Measurements from ENCODE around the gene MIOS. TPM values are rescaled to one million over a fixed set of nuclear protein-coding genes. Genes with fewer than 3 reads are reported as not detected.
A peak's percentile ranks its signal among the peaks of the same experiment; 100 is the strongest.

MIOS gene
- total RNA-seq, 1 donor from 2014 or later: 30.9 TPM

GRCh38 chr7:7650682-7651206 is 84.1 kb downstream of the MIOS start:
- Mint-ChIP-seq H3K9me3 (ENCODE audit: unreplicated experiment) (no peaks in the 10 kb centered on the region), H3K27ac (ENCODE audit: unreplicated experiment) (no peak overlapping the region), H3K36me3 (ENCODE audit: unreplicated experiment) (no peaks in the 10 kb centered on the region), H3K4me1 (ENCODE audit: low read depth, unreplicated experiment) (peaks cover 6% of the 10 kb centered on the region), H3K27me3 (ENCODE audit: unreplicated experiment) (peaks cover under 1% of the 10 kb centered on the region), H3K4me3 (ENCODE audit: unreplicated experiment) (no peak overlapping the region)
- TF ChIP-seq, protein P1, sequence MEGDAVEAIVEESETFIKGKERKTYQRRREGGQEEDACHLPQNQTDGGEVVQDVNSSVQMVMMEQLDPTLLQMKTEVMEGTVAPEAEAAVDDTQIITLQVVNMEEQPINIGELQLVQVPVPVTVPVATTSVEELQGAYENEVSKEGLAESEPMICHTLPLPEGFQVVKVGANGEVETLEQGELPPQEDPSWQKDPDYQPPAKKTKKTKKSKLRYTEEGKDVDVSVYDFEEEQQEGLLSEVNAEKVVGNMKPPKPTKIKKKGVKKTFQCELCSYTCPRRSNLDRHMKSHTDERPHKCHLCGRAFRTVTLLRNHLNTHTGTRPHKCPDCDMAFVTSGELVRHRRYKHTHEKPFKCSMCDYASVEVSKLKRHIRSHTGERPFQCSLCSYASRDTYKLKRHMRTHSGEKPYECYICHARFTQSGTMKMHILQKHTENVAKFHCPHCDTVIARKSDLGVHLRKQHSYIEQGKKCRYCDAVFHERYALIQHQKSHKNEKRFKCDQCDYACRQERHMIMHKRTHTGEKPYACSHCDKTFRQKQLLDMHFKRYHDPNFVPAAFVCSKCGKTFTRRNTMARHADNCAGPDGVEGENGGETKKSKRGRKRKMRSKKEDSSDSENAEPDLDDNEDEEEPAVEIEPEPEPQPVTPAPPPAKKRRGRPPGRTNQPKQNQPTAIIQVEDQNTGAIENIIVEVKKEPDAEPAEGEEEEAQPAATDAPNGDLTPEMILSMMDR (IDR thresholded peaks at IDR 0.05; ENCODE audit: partially characterized antibody, unreplicated experiment): no peak
- DNase-seq: no peak

DNA sequence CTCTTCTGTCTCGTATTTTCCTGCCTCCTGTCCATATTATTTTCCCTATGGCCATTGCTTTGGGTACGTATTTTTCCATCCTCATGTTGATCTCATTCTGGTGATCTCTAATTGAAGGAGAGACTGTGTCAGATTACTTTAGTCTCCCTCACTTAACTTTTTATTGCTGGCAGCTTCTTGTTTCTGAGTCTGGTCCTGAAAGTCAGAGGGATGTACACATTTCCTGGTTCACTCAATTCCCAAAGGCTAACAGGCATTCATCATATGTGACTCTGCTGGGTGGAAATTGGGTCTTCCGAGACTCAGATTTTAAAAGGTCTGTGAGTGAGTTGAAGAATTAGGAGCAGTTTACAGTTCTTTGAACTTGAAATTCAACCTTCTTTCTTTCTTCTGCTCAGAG is 84.8 kb downstream of the MIOS start:
- TF ChIP-seq, protein P1 (IDR thresholded peaks at IDR 0.05; ENCODE audit: partially characterized antibody, unreplicated experiment): no peak

GRCh38 chr7:7652798-7653540 is 86.3 kb downstream of the MIOS start:
- TF ChIP-seq, protein P1 (IDR thresholded peaks at IDR 0.05; ENCODE audit: partially characterized antibody, unreplicated experiment): no peak
- H3K27me3 Mint-ChIP-seq (ENCODE audit: unreplicated experiment): peaks cover 2% of the 10 kb centered on the region
- no peak overlapping the region for H3K4me3 Mint-ChIP-seq (ENCODE audit: unreplicated experiment)
- no peak overlapping the region for H3K27ac Mint-ChIP-seq (ENCODE audit: unreplicated experiment)
- no peaks in the 10 kb centered on the region for H3K9me3 Mint-ChIP-seq (ENCODE audit: unreplicated experiment)
- peaks cover 4% of the 10 kb centered on the region for H3K36me3 Mint-ChIP-seq (ENCODE audit: unreplicated experiment)
- H3K4me1 Mint-ChIP-seq (ENCODE audit: low read depth, unreplicated experiment): peaks cover 6% of the 10 kb centered on the region
- no peak for DNase-seq

More for the DNA sequence above, 84.8 kb downstream of the MIOS start:
- no peak overlapping the region for H3K27ac Mint-ChIP-seq (ENCODE audit: unreplicated experiment)
- peaks cover 6% of the 10 kb centered on the region for H3K4me1 Mint-ChIP-seq (ENCODE audit: low read depth, unreplicated experiment)
- no peaks in the 10 kb centered on the region for H3K27me3 Mint-ChIP-seq (ENCODE audit: unreplicated experiment)
- H3K4me3 Mint-ChIP-seq (ENCODE audit: unreplicated experiment): no peak overlapping the region
- H3K36me3 Mint-ChIP-seq (ENCODE audit: unreplicated experiment): no peaks in the 10 kb centered on the region
- no peak for DNase-seq
- H3K9me3 Mint-ChIP-seq (ENCODE audit: unreplicated experiment): no peaks in the 10 kb centered on the region

DNA sequence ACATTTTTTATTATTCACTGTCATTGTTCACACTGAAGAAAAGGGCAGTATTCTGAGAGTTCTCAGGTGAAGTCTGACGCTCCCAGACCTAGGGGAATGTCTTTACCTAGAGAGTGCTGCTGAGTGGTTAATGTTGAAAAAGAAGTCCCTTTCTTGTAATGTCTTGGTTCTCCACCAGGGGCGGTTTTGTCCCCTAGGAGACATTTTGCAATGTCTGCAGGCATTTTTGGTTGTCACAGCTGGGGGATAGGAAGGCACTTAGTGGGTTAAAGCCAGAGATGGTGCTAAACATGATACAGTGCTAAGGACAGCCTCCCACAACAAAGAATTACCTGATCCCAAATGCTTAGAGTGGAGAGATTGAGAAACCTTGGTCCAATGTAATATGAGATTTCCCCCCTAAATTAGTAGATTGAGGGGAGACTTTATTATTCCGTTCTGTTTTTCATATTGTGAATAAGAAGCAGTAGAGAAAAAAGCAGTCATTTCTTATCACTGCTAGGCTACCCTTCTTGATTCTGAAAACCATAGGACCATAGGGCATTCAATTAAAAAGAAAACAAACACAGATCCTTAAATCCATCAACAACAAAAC is 87.0 kb downstream of the MIOS start:
- H3K27ac Mint-ChIP-seq (ENCODE audit: unreplicated experiment): no peak overlapping the region
- peaks cover 4% of the 10 kb centered on the region for H3K4me1 Mint-ChIP-seq (ENCODE audit: low read depth, unreplicated experiment)
- peak; percentile 38 for DNase-seq
- H3K9me3 Mint-ChIP-seq (ENCODE audit: unreplicated experiment): no peaks in the 10 kb centered on the region
- TF ChIP-seq, protein P1 (IDR thresholded peaks at IDR 0.05; ENCODE audit: partially characterized antibody, unreplicated experiment): peak; percentile 86
- H3K4me3 Mint-ChIP-seq (ENCODE audit: unreplicated experiment): no peak overlapping the region
- H3K36me3 Mint-ChIP-seq (ENCODE audit: unreplicated experiment): peaks cover 4% of the 10 kb centered on the region
- peaks cover 2% of the 10 kb centered on the region for H3K27me3 Mint-ChIP-seq (ENCODE audit: unreplicated experiment)
